GM10266 (cell line): Measurements from ENCODE around the gene HIVEP2.

Source experiments
- DNase-seq: peaks from one replicate; pipeline ENCODE4 v3.0.0; 2012; ENCODE audit errors: extremely low spot score
- TF ChIP-seq, protein P1 (sequence below): IDR thresholded peaks from 2 replicates; pipeline ENCODE4 v1.5.1; 2012; ENCODE audit warnings: mild to moderate bottlenecking, low read depth; ENCODE audit not compliant: control insufficient read depth, insufficient read depth; ENCODE audit errors: missing control alignments

Gene HIVEP2

GRCh38 chr6:142902636-142903053, 42.3 kb downstream of the HIVEP2 start:
- DNase-seq, result peak; percentile 27
- TF ChIP-seq, protein P1, sequence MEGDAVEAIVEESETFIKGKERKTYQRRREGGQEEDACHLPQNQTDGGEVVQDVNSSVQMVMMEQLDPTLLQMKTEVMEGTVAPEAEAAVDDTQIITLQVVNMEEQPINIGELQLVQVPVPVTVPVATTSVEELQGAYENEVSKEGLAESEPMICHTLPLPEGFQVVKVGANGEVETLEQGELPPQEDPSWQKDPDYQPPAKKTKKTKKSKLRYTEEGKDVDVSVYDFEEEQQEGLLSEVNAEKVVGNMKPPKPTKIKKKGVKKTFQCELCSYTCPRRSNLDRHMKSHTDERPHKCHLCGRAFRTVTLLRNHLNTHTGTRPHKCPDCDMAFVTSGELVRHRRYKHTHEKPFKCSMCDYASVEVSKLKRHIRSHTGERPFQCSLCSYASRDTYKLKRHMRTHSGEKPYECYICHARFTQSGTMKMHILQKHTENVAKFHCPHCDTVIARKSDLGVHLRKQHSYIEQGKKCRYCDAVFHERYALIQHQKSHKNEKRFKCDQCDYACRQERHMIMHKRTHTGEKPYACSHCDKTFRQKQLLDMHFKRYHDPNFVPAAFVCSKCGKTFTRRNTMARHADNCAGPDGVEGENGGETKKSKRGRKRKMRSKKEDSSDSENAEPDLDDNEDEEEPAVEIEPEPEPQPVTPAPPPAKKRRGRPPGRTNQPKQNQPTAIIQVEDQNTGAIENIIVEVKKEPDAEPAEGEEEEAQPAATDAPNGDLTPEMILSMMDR, result no peak

DNA sequence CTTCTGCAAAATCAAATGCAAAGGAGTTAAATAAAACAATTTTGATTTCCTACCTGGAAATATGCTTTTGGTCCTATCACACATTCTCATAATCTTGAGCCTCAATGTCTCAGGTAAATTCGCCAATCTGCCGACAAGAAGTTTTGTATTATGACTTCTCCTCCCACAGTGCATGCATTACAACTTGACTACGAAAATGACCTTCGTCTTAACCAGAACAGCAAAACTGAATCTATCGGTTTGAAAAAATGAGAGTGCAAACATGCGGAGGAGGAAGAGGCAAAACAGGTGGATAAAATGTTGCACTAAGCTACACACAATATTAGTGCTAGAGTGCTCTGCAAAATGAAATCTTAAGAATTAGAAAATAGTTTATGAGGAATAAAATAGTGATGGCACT, 43.4 kb downstream of the HIVEP2 start:
- no peak for DNase-seq
- TF ChIP-seq, protein P1, result no peak

- no peak for DNase-seq
- TF ChIP-seq, protein P1, result no peak
These were observed 44.6 kb downstream of the HIVEP2 start for GRCh38 chr6:142900227-142900971.

DNA sequence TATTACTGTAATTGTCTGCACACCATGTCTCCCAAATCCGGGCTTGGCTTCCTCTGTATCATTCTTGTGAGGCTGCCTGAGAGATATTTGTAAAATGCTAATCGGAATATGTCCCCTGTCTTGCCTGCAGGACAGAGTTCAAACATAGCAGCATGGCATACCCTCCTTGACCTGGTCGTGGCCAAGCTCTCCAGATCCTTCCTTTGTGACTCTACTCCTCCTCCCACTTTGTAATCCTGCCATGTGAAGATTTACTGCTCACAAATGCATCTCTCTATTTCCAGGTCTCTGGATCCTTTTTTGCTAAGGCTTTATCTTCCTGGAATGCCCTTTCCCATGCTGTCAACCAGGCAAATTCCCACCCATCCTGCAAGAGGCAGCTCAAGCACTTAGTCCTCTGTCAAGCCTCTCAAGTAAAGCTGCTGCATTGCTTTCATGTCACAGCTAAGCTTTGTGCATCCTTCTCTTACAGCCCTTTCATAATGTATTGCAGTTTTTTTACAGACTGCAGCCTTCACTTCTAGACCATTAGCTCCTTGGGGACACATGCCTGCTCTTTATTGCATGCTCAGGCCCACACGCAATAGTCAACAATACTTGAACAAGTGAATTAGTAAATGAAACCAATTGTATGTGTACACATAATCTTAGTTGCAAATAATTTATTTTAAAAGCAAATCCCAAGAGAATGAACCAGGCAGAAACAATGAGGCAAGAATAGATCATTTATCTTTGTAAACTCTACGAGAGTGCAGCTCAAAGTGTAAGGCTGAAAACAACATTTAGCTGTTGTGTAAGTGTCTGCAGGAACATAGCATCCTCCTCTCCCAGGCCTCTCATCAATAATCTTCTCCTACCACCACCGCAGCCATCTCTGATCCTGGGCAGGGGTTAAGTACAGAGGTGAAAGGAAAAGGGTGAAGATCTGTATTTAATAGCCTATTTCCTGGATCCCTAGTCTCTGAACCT, 45.8 kb downstream of the HIVEP2 start:
- no peak for DNase-seq
- TF ChIP-seq, protein P1, result no peak

DNA sequence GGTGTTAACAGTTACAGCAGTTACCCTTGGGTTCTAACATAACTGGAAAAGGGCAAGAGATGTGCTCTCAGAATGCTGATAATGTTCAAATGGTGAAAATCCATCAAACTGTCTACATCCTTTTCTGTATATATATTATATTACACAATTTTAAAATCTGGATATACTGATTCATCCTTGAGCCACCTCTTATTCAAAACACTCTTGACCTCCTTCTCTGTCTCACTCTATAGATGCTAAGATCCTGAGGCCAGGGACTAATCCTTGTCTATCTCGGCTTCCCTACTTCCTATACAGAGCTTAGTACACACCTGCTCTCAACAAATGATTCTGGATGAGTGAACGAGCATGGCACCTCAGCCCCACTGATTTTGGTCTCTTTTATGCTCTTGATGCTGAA, 47.3 kb downstream of the HIVEP2 start:
- no peak for DNase-seq
- TF ChIP-seq, protein P1, result no peak

DNA sequence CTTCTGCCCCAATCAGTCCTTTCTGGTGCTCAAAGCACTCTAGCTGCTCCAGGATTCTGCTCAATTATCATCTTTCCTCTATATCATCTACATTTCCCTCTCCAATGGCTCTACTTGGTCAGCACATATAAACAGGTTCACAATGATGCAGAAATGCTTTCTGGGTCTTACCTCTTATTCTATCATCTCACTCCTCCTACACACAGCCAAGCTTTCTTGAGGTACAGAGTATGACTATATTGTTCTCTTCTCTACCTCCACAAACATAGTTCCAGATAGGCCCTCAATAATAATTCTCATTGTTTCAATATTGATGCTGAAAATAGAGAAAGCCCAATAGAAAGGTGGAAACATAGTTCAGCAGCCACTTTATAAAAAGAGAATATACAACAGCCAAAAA, 48.2 kb downstream of the HIVEP2 start:
- DNase-seq, result no peak
- TF ChIP-seq, protein P1, result no peak
